Adrenal gland (tissue), 12 donors: ENCODE results near the gene INTS3. TPM values are rescaled to one million over a fixed set of nuclear protein-coding genes. Genes with fewer than 3 reads are reported as not detected.
A peak's percentile ranks its signal among the peaks of the same experiment; 100 is the strongest.

Experiments
- DNase-seq, 7 donors: peaks; one replicate each; pipeline ENCODE4 v3.0.0-alpha.2; 2019 to 2020
- H3K27ac ChIP-seq, 5 donors: fragments of 200-600 bp; sonication (generic) in 4 of 5; 1 replicate in 3 of 5; 2 replicates in 2 of 5; pipeline versions ENCODE4 v1.5.1 to v1.8.0; 2016 to 2020; ENCODE audit warnings: mild to moderate bottlenecking in 1 of 5
- H3K27me3 ChIP-seq: fragments of 200-600 bp; 2 replicates; pipeline ENCODE4 v1.8.0; 2021
- H3K36me3 ChIP-seq, 2 donors: fragments of 200-600 bp; replicated peaks in 1 of 2; 1 replicate in 1 of 2; 2 replicates in 1 of 2; pipeline versions ENCODE4 v1.5.1 to v1.8.0; 2018 to 2022
- H3K4me1 ChIP-seq, 2 donors: fragments of 200-600 bp; replicated peaks in 1 of 2; 1 replicate in 1 of 2; 2 replicates in 1 of 2; pipeline versions ENCODE4 v1.5.1 to v1.8.0; 2018 to 2021
- H3K4me3 ChIP-seq, 4 donors: fragments of 200-600 bp; sonication (generic) in 3 of 4; one replicate each; pipeline ENCODE4 v1.5.1; 2016 to 2018
- H3K9me3 ChIP-seq, 3 donors: fragments of 200-600 bp; sonication (generic) in 1 of 3; replicated peaks in 1 of 3; 1 replicate in 2 of 3; 2 replicates in 1 of 3; pipeline versions ENCODE4 v1.5.1 to v1.8.0; 2016 to 2021
- POLR2A ChIP-seq, 2 donors: fragments of 450-650 bp; IDR thresholded peaks; one replicate each; pipeline ENCODE4 v1.6.1; 2017; ENCODE audit warnings: antibody characterized with exemption in 2 of 2, mild to moderate bottlenecking in 2 of 2, moderate library complexity in 1 of 2
- WGBS, 4 donors: extraction: QIAGEN DNeasy Blood & Tissue Kit in 2 of 4; methylation state at CpG; one replicate each; pipeline versions ENCODE4 v1.1.5 to v1.1.7; 2013 to 2017; 5-methylcytosine and 5-hydroxymethylcytosine counted together
- intact Hi-C, 2 donors: fragments of 100-400 bp; cut with DNase I; formaldehyde crosslinking; loops; one replicate each; pipeline versions ENCODE4 v1.14.1 to v1.15.0; 2022 to 2023
- polyA plus RNA-seq, 3 donors: library from polyadenylated mRNA; stranded (reverse); fragments of 200-250 nt in 2 of 3; fragments of 350-450 nt in 1 of 3; fragmentation: Illumina TruSeq in 1 of 3; extraction: RNeasy Lipid Tissue Mini Kit (QIAGEN cat#74804) in 1 of 3; gene quantifications; one replicate each; pipeline ENCODE4 v1.2.3, GENCODE V29; 2013 to 2014
- total RNA-seq, 9 donors: library from RNA; depleted of rRNA in 4 of 9; stranded (reverse); fragments of >200 nt in 4 of 9; fragments of 120-200 nt in 1 of 9; fragmentation: NEBNext Ultra II Directional in 1 of 9; extraction: Animal tissue kit (Norgen Biotek cat#: 25700) in 1 of 9; gene quantifications; one replicate each; pipeline versions ENCODE4 v1.1.0 to v1.2.4, GENCODE V29; 2013 to 2023
- TF ChIP-seq, protein P1 (sequence below), 6 experiments: fragments of 450-650 bp in 4 of 6; fragments of 200-600 bp in 2 of 6; sonication (generic) in 1 of 6; IDR thresholded peaks; 1 replicate in 5 of 6; 2 replicates in 1 of 6; pipeline versions ENCODE4 v1.5.1 to v1.8.0; 2016 to 2021; ENCODE audit warnings: antibody characterized with exemption in 6 of 6, mild to moderate bottlenecking in 2 of 6, moderate library complexity in 1 of 6
- donor health status: healthy with polysubstance abuse.
- donor health status: Bipolar disorder and iron deficiency.
- donor health status: DM: yes; HTN: yes; CAD: no.
- donor health status: DM: no; HTN: no; CAD: no.
- donor health status: DM: no; HTN: no; CAD: no.
- donor health status: DM: yes; HTN: yes; CAD: no.

INTS3 gene
- total and polyA plus RNA-seq, 12 donors = 40.7 to 148 (median 61.2) TPM

DNA sequence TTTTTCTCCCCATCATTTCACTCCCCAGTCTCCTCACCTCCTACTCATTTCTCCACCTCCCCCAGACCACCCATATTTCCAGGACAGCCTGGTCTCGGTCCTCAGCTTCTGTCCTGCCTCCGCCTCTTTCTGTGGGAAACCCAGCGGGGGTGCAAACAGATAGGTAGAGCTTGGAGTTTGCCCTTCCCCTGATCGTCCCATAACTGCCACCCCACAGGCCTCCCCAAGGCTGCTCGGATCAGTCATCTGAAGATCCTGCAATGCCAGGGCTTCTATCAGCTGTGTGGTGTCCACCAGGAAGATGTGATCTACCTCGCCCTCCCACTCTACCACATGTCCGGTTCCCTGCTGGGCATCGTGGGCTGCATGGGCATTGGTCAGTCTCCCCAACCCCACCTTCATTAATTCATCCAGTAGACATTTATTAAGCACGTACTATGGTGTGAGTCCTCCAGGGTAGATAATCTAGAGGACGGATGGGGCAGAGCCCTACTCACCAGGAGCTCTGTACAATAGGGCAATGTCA lies 49.1 kb downstream of the INTS3 start:
- 87 to 97% (median 89%) methylated on average over 10 of the region's 10 CpGs for WGBS, 4 donors
- no peak overlapping the region for H3K4me3 ChIP-seq

DNA sequence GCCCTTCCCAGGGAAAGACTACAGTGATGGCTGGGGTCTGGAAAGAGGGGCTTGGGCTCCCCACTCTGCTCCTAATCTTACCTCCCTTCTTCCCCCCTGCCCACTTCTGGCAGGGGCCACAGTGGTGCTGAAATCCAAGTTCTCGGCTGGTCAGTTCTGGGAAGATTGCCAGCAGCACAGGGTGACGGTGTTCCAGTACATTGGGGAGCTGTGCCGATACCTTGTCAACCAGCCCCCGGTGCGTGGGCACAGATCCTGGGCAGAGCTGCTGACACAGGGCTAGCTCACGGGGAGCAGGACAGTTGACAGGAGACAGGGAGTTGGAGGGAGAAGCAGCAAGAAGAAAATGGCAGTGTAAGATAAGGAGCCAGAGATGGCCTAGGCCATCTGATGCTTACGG lies 49.8 kb downstream of the INTS3 start:
- no peaks in the 10 kb centered on the region for H3K9me3 ChIP-seq
- intact Hi-C loops = loop anchor here in 1 of 2 donors (10.0 kb wide), 2 partner anchors 103 to 203 kb away; partner anchors contain the start of genes ILF2 and NPR1
- DNase-seq = peak in 6 of 7 donors; percentile 63 to 87 (median 74)
- WGBS, 4 donors = 37 to 56% (median 42%) methylated on average over 7 of the region's 7 CpGs
- no peak overlapping the region for H3K27ac ChIP-seq
- TF ChIP-seq POLR2A (IDR thresholded peaks at IDR 0.05) = no peak
- TF ChIP-seq, protein P1, sequence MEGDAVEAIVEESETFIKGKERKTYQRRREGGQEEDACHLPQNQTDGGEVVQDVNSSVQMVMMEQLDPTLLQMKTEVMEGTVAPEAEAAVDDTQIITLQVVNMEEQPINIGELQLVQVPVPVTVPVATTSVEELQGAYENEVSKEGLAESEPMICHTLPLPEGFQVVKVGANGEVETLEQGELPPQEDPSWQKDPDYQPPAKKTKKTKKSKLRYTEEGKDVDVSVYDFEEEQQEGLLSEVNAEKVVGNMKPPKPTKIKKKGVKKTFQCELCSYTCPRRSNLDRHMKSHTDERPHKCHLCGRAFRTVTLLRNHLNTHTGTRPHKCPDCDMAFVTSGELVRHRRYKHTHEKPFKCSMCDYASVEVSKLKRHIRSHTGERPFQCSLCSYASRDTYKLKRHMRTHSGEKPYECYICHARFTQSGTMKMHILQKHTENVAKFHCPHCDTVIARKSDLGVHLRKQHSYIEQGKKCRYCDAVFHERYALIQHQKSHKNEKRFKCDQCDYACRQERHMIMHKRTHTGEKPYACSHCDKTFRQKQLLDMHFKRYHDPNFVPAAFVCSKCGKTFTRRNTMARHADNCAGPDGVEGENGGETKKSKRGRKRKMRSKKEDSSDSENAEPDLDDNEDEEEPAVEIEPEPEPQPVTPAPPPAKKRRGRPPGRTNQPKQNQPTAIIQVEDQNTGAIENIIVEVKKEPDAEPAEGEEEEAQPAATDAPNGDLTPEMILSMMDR (IDR thresholded peaks at IDR 0.05) = no peak
- H3K36me3 ChIP-seq = peaks cover 0 to 8% of the 10 kb centered on the region in 2 donors
- no peaks in the 10 kb centered on the region for H3K27me3 ChIP-seq
- H3K4me3 ChIP-seq = no peak overlapping the region
- H3K4me1 ChIP-seq = peaks cover 26 to 56% of the 10 kb centered on the region in 2 donors

More for the DNA sequence above, 49.1 kb downstream of the INTS3 start:
- peaks cover 26 to 55% of the 10 kb centered on the region in 2 donors for H3K4me1 ChIP-seq
- H3K27me3 ChIP-seq = no peaks in the 10 kb centered on the region
- peaks cover 0 to 16% of the 10 kb centered on the region in 2 donors for H3K36me3 ChIP-seq
- TF ChIP-seq, protein P1 (IDR thresholded peaks at IDR 0.05) = no peak
- no peak for TF ChIP-seq POLR2A (IDR thresholded peaks at IDR 0.05)
- DNase-seq = peak in 1 of 7 donors; percentile 18
- no peak overlapping the region for H3K27ac ChIP-seq
- no peaks in the 10 kb centered on the region for H3K9me3 ChIP-seq
- intact Hi-C loops = loop anchor here in 1 of 2 donors (10.0 kb wide), 2 partner anchors 102 to 202 kb away; partner anchors contain the start of genes ILF2 and NPR1

DNA sequence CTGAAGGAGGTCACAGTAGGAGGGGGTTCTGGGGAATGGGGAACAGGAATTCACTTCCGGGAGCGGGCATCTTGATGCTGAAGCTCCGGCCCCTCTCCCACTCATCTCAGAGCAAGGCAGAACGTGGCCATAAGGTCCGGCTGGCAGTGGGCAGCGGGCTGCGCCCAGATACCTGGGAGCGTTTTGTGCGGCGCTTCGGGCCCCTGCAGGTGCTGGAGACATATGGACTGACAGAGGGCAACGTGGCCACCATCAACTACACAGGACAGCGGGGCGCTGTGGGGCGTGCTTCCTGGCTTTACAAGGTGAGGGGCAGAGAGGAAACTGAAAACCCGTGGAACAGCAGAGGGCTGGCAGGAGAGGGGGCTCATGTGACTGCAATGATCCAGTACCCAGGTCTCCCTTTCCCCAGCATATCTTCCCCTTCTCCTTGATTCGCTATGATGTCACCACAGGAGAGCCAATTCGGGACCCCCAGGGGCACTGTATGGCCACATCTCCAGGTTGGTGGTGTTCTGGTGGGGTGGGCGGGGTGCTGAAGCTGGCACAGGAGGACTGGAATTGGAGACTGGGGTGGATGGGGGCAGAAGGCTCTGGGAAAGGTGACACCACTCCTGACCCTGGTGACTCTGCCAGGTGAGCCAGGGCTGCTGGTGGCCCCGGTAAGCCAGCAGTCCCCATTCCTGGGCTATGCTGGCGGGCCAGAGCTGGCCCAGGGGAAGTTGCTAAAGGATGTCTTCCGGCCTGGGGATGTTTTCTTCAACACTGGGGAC lies 50.4 kb downstream of the INTS3 start:
- Histone ChIP-seq H3K36me3 (peaks cover 0 to 2% of the 10 kb centered on the region in 2 donors), H3K4me1 (peaks cover 26 to 60% of the 10 kb centered on the region in 2 donors), H3K9me3 (no peaks in the 10 kb centered on the region), H3K27ac (no peak overlapping the region), H3K4me3 (no peak overlapping the region), H3K27me3 (no peaks in the 10 kb centered on the region)
- intact Hi-C loops = loop anchor here in 1 of 2 donors (10.0 kb wide), 2 partner anchors 103 to 203 kb away; partner anchors contain the start of genes ILF2 and NPR1
- 94 to 96% (median 95%) methylated on average over 20 to 22 of the region's 22 CpGs for WGBS, 4 donors
- TF ChIP-seq, protein P1 (IDR thresholded peaks at IDR 0.05) = no peak
- peak in 2 of 7 donors; percentile 4 to 20 for DNase-seq

DNA sequence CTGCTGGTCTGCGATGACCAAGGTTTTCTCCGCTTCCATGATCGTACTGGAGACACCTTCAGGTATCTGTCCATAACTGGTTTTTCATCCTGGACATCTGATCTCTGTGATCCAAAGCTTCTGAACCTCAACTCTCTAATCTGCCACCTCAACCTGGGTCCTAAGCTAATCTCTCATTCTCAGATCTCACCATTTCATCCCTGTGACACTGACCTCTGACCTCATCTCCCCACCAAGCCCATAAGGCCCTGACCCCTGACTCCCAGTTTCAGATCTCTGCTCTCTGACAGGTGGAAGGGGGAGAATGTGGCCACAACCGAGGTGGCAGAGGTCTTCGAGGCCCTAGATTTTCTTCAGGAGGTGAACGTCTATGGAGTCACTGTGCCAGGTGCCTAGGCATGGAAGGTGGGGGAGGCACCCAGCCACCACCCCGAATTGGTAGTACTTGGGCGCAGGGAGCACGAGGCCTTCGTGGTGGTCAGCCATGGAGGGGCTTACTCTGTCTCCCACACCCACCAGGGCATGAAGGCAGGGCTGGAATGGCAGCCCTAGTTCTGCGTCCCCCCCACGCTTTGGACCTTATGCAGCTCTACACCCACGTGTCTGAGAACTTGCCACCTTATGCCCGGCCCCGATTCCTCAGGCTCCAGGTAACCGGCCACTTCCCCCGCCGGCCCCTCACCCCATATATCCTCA lies 51.1 kb downstream of the INTS3 start:
- H3K36me3 ChIP-seq = no peaks in the 10 kb centered on the region
- H3K27me3 ChIP-seq = no peaks in the 10 kb centered on the region
- H3K4me3 ChIP-seq = no peak overlapping the region
- peaks cover 26 to 60% of the 10 kb centered on the region in 2 donors for H3K4me1 ChIP-seq
- intact Hi-C loops = loop anchor here in 1 of 2 donors (10.0 kb wide), 2 partner anchors 104 to 204 kb away; partner anchors contain the start of genes ILF2 and NPR1
- no peak for TF ChIP-seq POLR2A (IDR thresholded peaks at IDR 0.05)
- TF ChIP-seq, protein P1 (IDR thresholded peaks at IDR 0.05) = no peak
- DNase-seq = peak in 1 of 7 donors; percentile 14
- H3K9me3 ChIP-seq = no peaks in the 10 kb centered on the region
- 89 to 98% (median 92%) methylated on average over 13 to 18 of the region's 18 CpGs for WGBS, 4 donors
- no peak overlapping the region for H3K27ac ChIP-seq
